Hepatocyte (in vitro differentiated cells): ENCODE measurements around the gene APOA5. TPM values are rescaled to one million over a fixed set of nuclear protein-coding genes. Genes with fewer than 3 reads are reported as not detected.

Source experiments
- DNase-seq: peaks from one replicate; pipeline ENCODE4 v3.0.0-alpha.2; 2016; ENCODE audit warnings: low spot score
- H2AFZ ChIP-seq: fragments of 200-600 bp; sonication (generic); 2 replicates; pipeline ENCODE4 v1.6.0; 2016; ENCODE audit warnings: antibody characterized with exemption, mild to moderate bottlenecking
- H3K27ac ChIP-seq: fragments of 200-600 bp; sonication (generic); 2 replicates; pipeline ENCODE4 v1.5.1; 2016; ENCODE audit warnings: mild to moderate bottlenecking
- H3K27me3 ChIP-seq: fragments of 200-600 bp; sonication (generic); 2 replicates; pipeline ENCODE4 v1.6.1; 2016
- H3K36me3 ChIP-seq: fragments of 200-600 bp; sonication (generic); replicated peaks from 2 replicates; pipeline ENCODE4 v1.5.1; 2016; ENCODE audit warnings: low read depth; ENCODE audit not compliant: insufficient read depth
- H3K4me1 ChIP-seq: fragments of 200-600 bp; sonication (generic); 2 replicates; pipeline ENCODE4 v1.5.1; 2016; ENCODE audit warnings: mild to moderate bottlenecking, moderate library complexity; ENCODE audit not compliant: insufficient read depth
- H3K4me2 ChIP-seq: fragments of 200-600 bp; sonication (generic); 2 replicates; pipeline ENCODE4 v1.6.0; 2016
- H3K4me3 ChIP-seq: fragments of 200-600 bp; sonication (generic); 2 replicates; pipeline ENCODE4 v1.5.1; 2016; ENCODE audit warnings: mild to moderate bottlenecking
- H3K79me2 ChIP-seq: fragments of 200-600 bp; sonication (generic); 2 replicates; pipeline ENCODE4 v1.6.0; 2017; ENCODE audit warnings: mild to moderate bottlenecking
- H3K9me2 ChIP-seq: fragments of 200-600 bp; sonication (generic); replicated peaks from 2 replicates; pipeline ENCODE4 v1.6.0; 2017; ENCODE audit warnings: mild to moderate bottlenecking; ENCODE audit not compliant: insufficient read depth
- H3K9me3 ChIP-seq: fragments of 200-600 bp; sonication (generic); 2 replicates; pipeline ENCODE4 v1.5.1; 2016; ENCODE audit warnings: low read depth, mild to moderate bottlenecking
- H4K20me1 ChIP-seq: fragments of 200-600 bp; sonication (generic); 2 replicates; pipeline ENCODE4 v1.6.0; 2016; ENCODE audit warnings: mild to moderate bottlenecking; ENCODE audit not compliant: insufficient read depth, poor library complexity, severe bottlenecking
- CTCF ChIP-seq: fragments of 200-600 bp; sonication (generic); IDR thresholded peaks from 2 replicates; pipeline ENCODE4 v1.5.1; 2016; ENCODE audit warnings: antibody characterized with exemption, mild to moderate bottlenecking; ENCODE audit not compliant: poor library complexity
- EZH2 ChIP-seq: fragments of 200-600 bp; sonication (generic); IDR thresholded peaks from 2 replicates; pipeline ENCODE4 v1.6.1; 2016; ENCODE audit warnings: antibody characterized with exemption, mild to moderate bottlenecking, borderline replicate concordance
- EZH2phosphoT487 ChIP-seq: fragments of 200-600 bp; sonication (generic); IDR thresholded peaks from one replicate; pipeline ENCODE4 v1.6.1; 2018; ENCODE audit warnings: antibody characterized with exemption, mild to moderate bottlenecking, low read depth, moderate library complexity; ENCODE audit not compliant: unreplicated experiment, severe bottlenecking
- WGBS: methylation state at CpG from one replicate; pipeline ENCODE4 v1.1.6; 2016; ENCODE audit warnings: low lambda C conversion rate; ENCODE audit errors: missing lambda C conversion rate; 5-methylcytosine and 5-hydroxymethylcytosine counted together
- polyA plus RNA-seq: library from polyadenylated mRNA; unstranded; fragments of >200 nt; fragmentation: Nextera tagmentation; extraction: Ambion mirVana; gene quantifications from 2 replicates; pipeline ENCODE4 v1.2.1, GENCODE V29; 2016
- total RNA-seq: library from RNA; depleted of rRNA; stranded (reverse); fragments of >200 nt; gene quantifications from 2 replicates; pipeline ENCODE4 v1.2.3, GENCODE V29; 2014

The APOA5 gene
- total and polyA plus RNA-seq, 2 experiments from 2014 or later = 14.6 to 20.3 TPM

- DNase-seq = no peak
- peak overlapping the region; percentile 31 for H3K4me3 ChIP-seq
- no peaks in the 10 kb centered on the region for H3K36me3 ChIP-seq
- H3K4me2 ChIP-seq = peak overlapping the region; percentile 90
- no peaks in the 10 kb centered on the region for H4K20me1 ChIP-seq
- H3K4me1 ChIP-seq = peaks cover 12% of the 10 kb centered on the region
- no peak for TF ChIP-seq EZH2phosphoT487
- no peak for TF ChIP-seq CTCF
- TF ChIP-seq EZH2 = no peak
- peak overlapping the region; percentile 92 for H3K27ac ChIP-seq
- 57% methylated on average over 4 of the region's 4 CpGs for WGBS
- H2AFZ ChIP-seq = peak overlapping the region; percentile 53
- no peaks in the 10 kb centered on the region for H3K27me3 ChIP-seq
- no peaks in the 10 kb centered on the region for H3K9me2 ChIP-seq
- peaks cover 16% of the 10 kb centered on the region for H3K79me2 ChIP-seq
- H3K9me3 ChIP-seq = no peaks in the 10 kb centered on the region
Observed at GRCh38 chr11:116788534-116788933, 3.1 kb downstream of the APOA5 start.

GRCh38 chr11:116787786-116788486 lies 3.7 kb downstream of the APOA5 start, which contains the start of gene ZPR1:
TSS of gene ZPR1 (minus strand) at chr11:116788023. CDS start at chr11:116787990, 33 bp downstream.
- H3K4me1 ChIP-seq = peaks cover 12% of the 10 kb centered on the region
- DNase-seq = peak; percentile 88
- H3K9me2 ChIP-seq = no peaks in the 10 kb centered on the region
- H3K79me2 ChIP-seq = peaks cover 16% of the 10 kb centered on the region
- H3K4me3 ChIP-seq = peak within 1 kb of the TSS; percentile 31
- H3K36me3 ChIP-seq = no peaks in the 10 kb centered on the region
- no peak for TF ChIP-seq EZH2phosphoT487
- TF ChIP-seq CTCF = no peak
- no peak for TF ChIP-seq EZH2
- peak within 1 kb of the TSS; percentile 92 for H3K27ac ChIP-seq
- WGBS = 2% methylated on average over 37 of the region's 56 CpGs
- peak within 1 kb of the TSS; percentile 90 for H3K4me2 ChIP-seq
- H4K20me1 ChIP-seq = no peaks in the 10 kb centered on the region
- peak within 1 kb of the TSS; percentile 53 for H2AFZ ChIP-seq
- no peaks in the 10 kb centered on the region for H3K27me3 ChIP-seq
- no peaks in the 10 kb centered on the region for H3K9me3 ChIP-seq

GRCh38 chr11:116787436-116787785 lies 4.3 kb downstream of the APOA5 start:
- Histone ChIP-seq H3K9me3 (no peaks in the 10 kb centered on the region), H3K36me3 (no peaks in the 10 kb centered on the region), H3K4me1 (peaks cover 12% of the 10 kb centered on the region), H4K20me1 (no peaks in the 10 kb centered on the region), H3K4me2 (peak overlapping the region; percentile 90), H3K4me3 (peak overlapping the region; percentile 31), H2AFZ (peak overlapping the region; percentile 53), H3K27ac (peak overlapping the region; percentile 92), H3K79me2 (peaks cover 16% of the 10 kb centered on the region), H3K9me2 (no peaks in the 10 kb centered on the region), H3K27me3 (no peaks in the 10 kb centered on the region)
- no peak for DNase-seq
- whole genome bisulfite sequencing = under 1% methylated on average over 15 of the region's 15 CpGs
- TF ChIP-seq EZH2phosphoT487 = no peak
- TF ChIP-seq CTCF = no peak
- TF ChIP-seq EZH2 = no peak
